Measurements from ENCODE around the gene AFDN. TPM values are rescaled to one million over a fixed set of nuclear protein-coding genes. Genes with fewer than 3 reads are reported as not detected.

Gene AFDN
- total RNA-seq, 1 experiment from 2014 or later: 177 TPM

DNA sequence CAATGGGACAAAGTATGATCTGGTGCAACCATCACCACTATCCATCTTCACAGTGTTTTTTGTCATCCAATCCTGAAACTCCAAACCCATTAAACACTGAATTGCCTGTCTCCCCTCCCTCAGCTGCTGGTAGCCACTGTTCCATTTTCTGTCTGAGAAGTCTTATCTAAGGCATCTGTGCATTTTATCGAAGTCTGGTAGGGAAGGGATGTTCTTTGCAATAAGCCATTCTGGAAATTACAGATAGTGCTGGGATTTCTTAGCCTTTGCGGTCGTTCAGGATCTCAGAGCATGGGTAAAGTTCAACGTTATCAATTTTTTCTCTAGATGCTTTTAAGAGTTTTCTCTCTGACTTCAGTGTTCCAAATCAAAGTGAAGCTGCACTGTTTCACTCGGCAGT is 194.9 kb downstream of the AFDN start:
- intact Hi-C loops (cut with micrococcal nuclease; ENCODE audit: unreplicated experiment): no loop called here
- peaks cover 20% of the 10 kb centered on the region for H3K9me3 Mint-ChIP-seq (ENCODE audit: unreplicated experiment)
- Histone ChIP-seq H3K4me1 (no peaks in the 10 kb centered on the region; the same call in 1 of the 2 replicates), H3K27me3 (replicated peaks; ENCODE audit: control insufficient read depth, insufficient read depth, low read length) (no peaks in the 10 kb centered on the region), H3K36me3 (ENCODE audit: control insufficient read depth, insufficient read depth, low read length) (no peaks in the 10 kb centered on the region), H3K9me3 (no peaks in the 10 kb centered on the region), H3K4me3 (ENCODE audit: low read depth, low read length) (no peak overlapping the region)
- peaks cover 8% of the 10 kb centered on the region for H3K27me3 Mint-ChIP-seq (ENCODE audit: insufficient read depth, unreplicated experiment)
- peaks cover 5% of the 10 kb centered on the region for H3K4me1 Mint-ChIP-seq (ENCODE audit: low read depth, unreplicated experiment)
- CTCF ChIA-PET: no interaction called here
- no peak overlapping the region for H3K27ac Mint-ChIP-seq (ENCODE audit: unreplicated experiment)
- TF ChIP-seq, protein P1, sequence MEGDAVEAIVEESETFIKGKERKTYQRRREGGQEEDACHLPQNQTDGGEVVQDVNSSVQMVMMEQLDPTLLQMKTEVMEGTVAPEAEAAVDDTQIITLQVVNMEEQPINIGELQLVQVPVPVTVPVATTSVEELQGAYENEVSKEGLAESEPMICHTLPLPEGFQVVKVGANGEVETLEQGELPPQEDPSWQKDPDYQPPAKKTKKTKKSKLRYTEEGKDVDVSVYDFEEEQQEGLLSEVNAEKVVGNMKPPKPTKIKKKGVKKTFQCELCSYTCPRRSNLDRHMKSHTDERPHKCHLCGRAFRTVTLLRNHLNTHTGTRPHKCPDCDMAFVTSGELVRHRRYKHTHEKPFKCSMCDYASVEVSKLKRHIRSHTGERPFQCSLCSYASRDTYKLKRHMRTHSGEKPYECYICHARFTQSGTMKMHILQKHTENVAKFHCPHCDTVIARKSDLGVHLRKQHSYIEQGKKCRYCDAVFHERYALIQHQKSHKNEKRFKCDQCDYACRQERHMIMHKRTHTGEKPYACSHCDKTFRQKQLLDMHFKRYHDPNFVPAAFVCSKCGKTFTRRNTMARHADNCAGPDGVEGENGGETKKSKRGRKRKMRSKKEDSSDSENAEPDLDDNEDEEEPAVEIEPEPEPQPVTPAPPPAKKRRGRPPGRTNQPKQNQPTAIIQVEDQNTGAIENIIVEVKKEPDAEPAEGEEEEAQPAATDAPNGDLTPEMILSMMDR (IDR thresholded peaks at IDR 0.05; ENCODE audit: insufficient read depth in 1 of 2, low read depth in 1 of 2, low read length in 1 of 2, severe bottlenecking in 1 of 2, unreplicated experiment in 1 of 2): no peak
- POLR2A ChIA-PET: no interaction called here
- H3K4me3 Mint-ChIP-seq (ENCODE audit: unreplicated experiment): no peak overlapping the region
- BruUV-seq (replicated peaks): no TSS peak
- no peaks in the 10 kb centered on the region for H3K36me3 Mint-ChIP-seq (ENCODE audit: insufficient read depth, unreplicated experiment)
- DNase-seq: no peak

Other genes with a start within 250 kb of the AFDN start
- not detected in 2 replicates for gene KIF25, start 170.8 kb downstream of the AFDN start, total RNA-seq (2022)

All from Caco-2 (cell line).